NCI-H2196 (cell line): ENCODE data around the gene LINC01488.

Source experiments
- DNase-seq: peaks from one replicate; lab custom pipeline; 2025; ENCODE audit not compliant: unreplicated experiment; lab: John Stamatoyannopoulos, UW

The LINC01488 gene

GRCh38 chr11:69444381-69445130 is 36.9 kb upstream of the LINC01488 start:
- DNase-seq = no peak

- DNase-seq = no peak
These were observed 36.4 kb upstream of the LINC01488 start for GRCh38 chr11:69445131-69445470.

GRCh38 chr11:69446108-69446507 is 35.4 kb upstream of the LINC01488 start:
- no peak for DNase-seq

GRCh38 chr11:69447786-69448185 is 33.7 kb upstream of the LINC01488 start:
- DNase-seq = no peak

GRCh38 chr11:69448471-69449284 is 32.8 kb upstream of the LINC01488 start:
- no peak for DNase-seq

GRCh38 chr11:69449320-69450063 is 32.0 kb upstream of the LINC01488 start:
- DNase-seq = no peak

- DNase-seq = no peak
These were observed 31.2 kb upstream of the LINC01488 start for GRCh38 chr11:69450064-69450856.

GRCh38 chr11:69450857-69451220 is 30.6 kb upstream of the LINC01488 start:
- no peak for DNase-seq

- no peak for DNase-seq
These were observed 30.2 kb upstream of the LINC01488 start for GRCh38 chr11:69451289-69451688.

GRCh38 chr11:69452206-69452987 is 29.1 kb upstream of the LINC01488 start:
- DNase-seq = no peak

- no peak for DNase-seq
These were observed 28.3 kb upstream of the LINC01488 start for GRCh38 chr11:69453151-69453550.

GRCh38 chr11:69454018-69454417 is 27.4 kb upstream of the LINC01488 start:
- no peak for DNase-seq

- no peak for DNase-seq
These were observed 25.5 kb upstream of the LINC01488 start for GRCh38 chr11:69455969-69456368.

GRCh38 chr11:69456712-69457111 is 24.8 kb upstream of the LINC01488 start:
- no peak for DNase-seq

- DNase-seq = no peak
These were observed 21.5 kb upstream of the LINC01488 start for GRCh38 chr11:69459848-69460539.

GRCh38 chr11:69460540-69461257 is 20.8 kb upstream of the LINC01488 start:
- no peak for DNase-seq

GRCh38 chr11:69461272-69461962 is 20.0 kb upstream of the LINC01488 start:
- no peak for DNase-seq
